ENCODE results near the gene STING1.
"Not testable (repeated sequence)": the region's sequence is repeated elsewhere in the genome, so short reads cannot be mapped to it uniquely, and the experiment has no call there.

The STING1 gene

GRCh38 chr5:139445325-139446170 lies 37.0 kb downstream of the STING1 start:
- TF ChIP-seq CTCF (IDR thresholded peaks at IDR 0.05; ENCODE audit: low read depth, low read length) (no peak), EZH2phosphoT487 (IDR thresholded peaks at IDR 0.05; ENCODE audit: low read depth) (no peak)
- Histone ChIP-seq H3K27ac (ENCODE audit: low read length) (peak overlapping the region; percentile 91), H3K4me1 (ENCODE audit: low read length) (peaks cover 53% of the 10 kb centered on the region), H3K79me2 (ENCODE audit: low read length) (no peaks in the 10 kb centered on the region), H3K9ac (ENCODE audit: low read length) (no peak overlapping the region), H2AFZ (ENCODE audit: low read depth, low read length) (no peak overlapping the region), H3K27me3 (ENCODE audit: low read depth, low read length) (no peaks in the 10 kb centered on the region), H3K4me2 (ENCODE audit: low read length) (no peak overlapping the region), H3K36me3 (replicated peaks; ENCODE audit: low read depth, low read length) (no peaks in the 10 kb centered on the region), H3K9me3 (ENCODE audit: insufficient read depth, low read length) (no peaks in the 10 kb centered on the region), H3K4me3 (ENCODE audit: low read length) (no peak overlapping the region), H4K20me1 (ENCODE audit: insufficient read depth, low read length) (no peaks in the 10 kb centered on the region)

GRCh38 chr5:139443831-139444453 lies 38.6 kb downstream of the STING1 start:
- no peak overlapping the region for H3K4me3 ChIP-seq (ENCODE audit: low read length)
- H3K79me2 ChIP-seq (ENCODE audit: low read length) = no peaks in the 10 kb centered on the region
- no peak overlapping the region for H2AFZ ChIP-seq (ENCODE audit: low read depth, low read length)
- peaks cover 57% of the 10 kb centered on the region for H3K4me1 ChIP-seq (ENCODE audit: low read length)
- H3K9ac ChIP-seq (ENCODE audit: low read length) = no peak overlapping the region
- H3K27me3 ChIP-seq (ENCODE audit: low read depth, low read length) = no peaks in the 10 kb centered on the region
- TF ChIP-seq CTCF (IDR thresholded peaks at IDR 0.05; ENCODE audit: low read depth, low read length) = no peak
- no peak for TF ChIP-seq EZH2phosphoT487 (IDR thresholded peaks at IDR 0.05; ENCODE audit: low read depth)
- no peaks in the 10 kb centered on the region for H3K9me3 ChIP-seq (ENCODE audit: insufficient read depth, low read length)
- H4K20me1 ChIP-seq (ENCODE audit: insufficient read depth, low read length) = no peaks in the 10 kb centered on the region
- no peak overlapping the region for H3K4me2 ChIP-seq (ENCODE audit: low read length)
- no peaks in the 10 kb centered on the region for H3K36me3 ChIP-seq (replicated peaks; ENCODE audit: low read depth, low read length)
- H3K27ac ChIP-seq (ENCODE audit: low read length) = no peak overlapping the region

GRCh38 chr5:139440416-139440815 lies 42.1 kb downstream of the STING1 start:
- H3K9ac ChIP-seq (ENCODE audit: low read length); H3K27ac ChIP-seq (ENCODE audit: low read length); H3K9me3 ChIP-seq (ENCODE audit: insufficient read depth, low read length); H3K4me3 ChIP-seq (ENCODE audit: low read length); H3K27me3 ChIP-seq (ENCODE audit: low read depth, low read length); H3K36me3 ChIP-seq (replicated peaks; ENCODE audit: low read depth, low read length); H4K20me1 ChIP-seq (ENCODE audit: insufficient read depth, low read length); H2AFZ ChIP-seq (ENCODE audit: low read depth, low read length); H3K79me2 ChIP-seq (ENCODE audit: low read length): not testable (repeated sequence)
- peak overlapping the region; percentile 99; the same call in 1 of the 2 replicates for H3K4me2 ChIP-seq (ENCODE audit: low read length)
- peaks cover 43% of the 10 kb centered on the region for H3K4me1 ChIP-seq (ENCODE audit: low read length)

- peaks cover 36% of the 10 kb centered on the region for H3K4me1 ChIP-seq (ENCODE audit: low read length)
- peak within 1 kb of the TSS; percentile 96 for H3K4me3 ChIP-seq (ENCODE audit: low read length)
- no peaks in the 10 kb centered on the region for H3K36me3 ChIP-seq (replicated peaks; ENCODE audit: low read depth, low read length)
- H3K27me3 ChIP-seq (ENCODE audit: low read depth, low read length) = no peaks in the 10 kb centered on the region
- no peak for TF ChIP-seq CTCF (IDR thresholded peaks at IDR 0.05; ENCODE audit: low read depth, low read length)
- no peak for TF ChIP-seq EZH2phosphoT487 (IDR thresholded peaks at IDR 0.05; ENCODE audit: low read depth)
- peak within 1 kb of the TSS; percentile 90 for H3K27ac ChIP-seq (ENCODE audit: low read length)
- H4K20me1 ChIP-seq (ENCODE audit: insufficient read depth, low read length) = no peaks in the 10 kb centered on the region
- H2AFZ ChIP-seq (ENCODE audit: low read depth, low read length) = peak within 1 kb of the TSS; percentile 81
- no peaks in the 10 kb centered on the region for H3K79me2 ChIP-seq (ENCODE audit: low read length)
- no peaks in the 10 kb centered on the region for H3K9me3 ChIP-seq (ENCODE audit: insufficient read depth, low read length)
- H3K4me2 ChIP-seq (ENCODE audit: low read length) = peak within 1 kb of the TSS; percentile 99
- peak within 1 kb of the TSS; percentile 97 for H3K9ac ChIP-seq (ENCODE audit: low read length)
Measured at GRCh38 chr5:139439013-139439903, 43.3 kb downstream of the STING1 start, which contains the start of gene DNAJC18. TSS of gene DNAJC18 (minus strand) at chr5:139439525. CDS start at chr5:139439445, 80 bp downstream.

Data from OCI-LY3 (cell line).